ENCODE measurements around the gene DPEP3. TPM values are rescaled to one million over a fixed set of nuclear protein-coding genes. Genes with fewer than 3 reads are reported as not detected.

Gene DPEP3
- total and polyA plus RNA-seq, 10 of the 15 experiments (the other 5 are each of a cell fraction or from before 2014, with no cell fraction given) = not detected

- no peak for TF ChIP-seq CUX1 (IDR thresholded peaks at IDR 0.05; ENCODE audit: insufficient replicate concordance, low read depth, low read length)
- TF ChIP-seq EP300 (IDR thresholded peaks at IDR 0.05; ENCODE audit: borderline replicate concordance in 1 of 2, control insufficient read depth in 1 of 2, low read depth in 2 of 2, low read length in 2 of 2) = peak; percentile 14 to 36; a peak in 1 of 4 replicates
- no peak for TF ChIP-seq BRCA1 (IDR thresholded peaks at IDR 0.05; ENCODE audit: low read depth, low read length)
- peak in 1 of 2 experiments; percentile 23; a peak in 2 of 4 replicates for TF ChIP-seq IKZF2 (IDR thresholded peaks at IDR 0.05)
- TF ChIP-seq E2F4 (IDR thresholded peaks at IDR 0.05; ENCODE audit: low read depth, low read length) = no peak
- TF ChIP-seq HDAC6 (IDR thresholded peaks at IDR 0.05; ENCODE audit: unreplicated experiment) = no peak
- TF ChIP-seq KAT2A (conservative IDR thresholded peaks at IDR 0.05; ENCODE audit: control insufficient read depth, low read depth, low read length) = no peak
- no peak for TF ChIP-seq ZBTB40 (IDR thresholded peaks at IDR 0.05; ENCODE audit: borderline replicate concordance)
- TF ChIP-seq PAX5 (IDR thresholded peaks at IDR 0.05; ENCODE audit: borderline replicate concordance, low read depth, low read length) = 0 out of 2 replicates have a peak, but pooled peaks have one; percentile 26
- no peak for TF ChIP-seq TCF7 (IDR thresholded peaks at IDR 0.05; ENCODE audit: borderline replicate concordance)
- no peak for TF ChIP-seq ETV6 (conservative IDR thresholded peaks at IDR 0.05 in 1 of 2, IDR thresholded peaks at IDR 0.05 in 1 of 2; ENCODE audit: borderline replicate concordance in 1 of 2, low read depth in 1 of 2)
- TF ChIP-seq PAX8 (IDR thresholded peaks at IDR 0.05) = no peak
- TF ChIP-seq CEBPB (IDR thresholded peaks at IDR 0.05; ENCODE audit: borderline replicate concordance in 1 of 2, low read depth in 2 of 2, low read length in 2 of 2) = no peak
- TF ChIP-seq MYC (IDR thresholded peaks at IDR 0.05; ENCODE audit: insufficient read depth, insufficient read length, insufficient replicate concordance, low read length, severe bottlenecking) = no peak
- no peak for TF ChIP-seq ZBED1 (IDR thresholded peaks at IDR 0.05; ENCODE audit: borderline replicate concordance)
- no peak for TF ChIP-seq FOXM1 (IDR thresholded peaks at IDR 0.05; ENCODE audit: low read depth, low read length)
- TF ChIP-seq NR2F1 (conservative IDR thresholded peaks at IDR 0.05) = no peak
- peak; percentile 63 for TF ChIP-seq RELA (IDR thresholded peaks at IDR 0.05; ENCODE audit: borderline replicate concordance, partially characterized antibody)
- no peak for TF ChIP-seq WRNIP1 (IDR thresholded peaks at IDR 0.05; ENCODE audit: borderline replicate concordance, low read depth, low read length)
Observed at GRCh38 chr16:67989322-67990017, 9.2 kb upstream of the DPEP3 start (continued).

Data from GM12878 (cell line).